ENCODE measurements around the gene TMEM108.

DNA sequence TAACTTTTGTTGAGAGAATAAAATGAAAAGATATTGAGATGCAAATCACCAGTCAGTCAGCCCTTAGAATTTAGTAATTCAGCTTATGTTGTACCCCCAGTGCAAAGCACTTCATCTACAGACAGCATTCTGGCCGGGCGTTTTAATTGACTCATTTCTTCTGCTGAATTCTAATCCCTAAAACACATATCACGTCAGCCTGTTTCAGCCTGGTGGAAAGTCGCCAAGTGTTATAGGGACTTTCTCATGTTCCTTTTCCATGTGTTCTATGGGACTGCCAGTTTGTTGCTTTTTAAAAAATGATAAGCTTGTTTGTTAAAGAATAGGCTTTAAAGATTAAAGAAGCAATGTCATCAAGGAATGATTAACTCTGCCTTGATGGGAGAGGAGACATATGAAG is 192.0 kb downstream of the TMEM108 start:
- TF ChIP-seq CTCF (IDR thresholded peaks at IDR 0.05) (no peak), POLR2A (IDR thresholded peaks at IDR 0.05) (no peak)
